Keratinocyte (primary cell): ENCODE measurements around the gene TNC. TPM values are rescaled to one million over a fixed set of nuclear protein-coding genes. Genes with fewer than 3 reads are reported as not detected.

ENCODE experiments used
- DNase-seq: peaks from one replicate; pipeline ENCODE4 v3.0.0-alpha.2; 2011; ENCODE audit warnings: low read depth, missing footprints, low spot score
- FAIRE-seq: peaks from 2 replicates; lab custom pipeline; 2011; peaks lifted over from hg19 to GRCh38; lab: Jason Lieb, UNC
- H2AFZ ChIP-seq: 2 replicates; pipeline ENCODE4 v1.6.0; 2012; ENCODE audit warnings: low read length, control low read depth, inconsistent platforms; ENCODE audit not compliant: control insufficient read depth
- H3K27ac ChIP-seq: 2 replicates; pipeline ENCODE4 v1.5.1; 2011; ENCODE audit warnings: low read length; ENCODE audit not compliant: control insufficient read depth, insufficient read depth
- H3K27me3 ChIP-seq: 3 replicates; pipeline ENCODE4 v1.6.0; 2011; ENCODE audit warnings: low read length; ENCODE audit not compliant: control insufficient read depth, insufficient read depth; ENCODE audit errors: extremely low read depth
- H3K36me3 ChIP-seq, 2 experiments: 2 replicates in 1 of 2; 3 replicates in 1 of 2; pipeline ENCODE4 v1.5.1; 2011; ENCODE audit warnings: low read length in 2 of 2, mild to moderate bottlenecking in 1 of 2; ENCODE audit not compliant: control insufficient read depth in 2 of 2, insufficient read depth in 2 of 2; ENCODE audit errors: extremely low read depth in 1 of 2
- H3K4me1 ChIP-seq: 3 replicates; pipeline ENCODE4 v1.5.1; 2011; ENCODE audit warnings: low read length; ENCODE audit not compliant: control insufficient read depth, insufficient read depth; ENCODE audit errors: extremely low read depth
- H3K4me2 ChIP-seq: 3 replicates; pipeline ENCODE4 v1.6.0; 2011; ENCODE audit warnings: low read depth, low read length; ENCODE audit not compliant: control insufficient read depth, insufficient read depth; ENCODE audit errors: extremely low read depth
- H3K4me3 ChIP-seq, 3 experiments: fragments of 200-600 bp in 1 of 3; sonication (generic) in 1 of 3; 2 replicates in 2 of 3; 3 replicates in 1 of 3; pipeline ENCODE4 v1.5.1; 2011 to 2016; ENCODE audit warnings: low read length in 3 of 3, mild to moderate bottlenecking in 3 of 3, control low read depth in 2 of 3, inconsistent platforms in 1 of 3, low read depth in 1 of 3, mixed read lengths in 1 of 3, mixed run types in 1 of 3, moderate library complexity in 1 of 3; ENCODE audit not compliant: control insufficient read depth in 2 of 3, insufficient read depth in 2 of 3; ENCODE audit errors: extremely low read depth in 1 of 3
- H3K79me2 ChIP-seq: 2 replicates; pipeline ENCODE4 v1.6.0; 2012; ENCODE audit warnings: low read length; ENCODE audit not compliant: control insufficient read depth, insufficient read depth
- H3K9ac ChIP-seq: 3 replicates; pipeline ENCODE4 v1.6.0; 2011; ENCODE audit warnings: low read length; ENCODE audit not compliant: control insufficient read depth, insufficient read depth; ENCODE audit errors: extremely low read depth
- H3K9me1 ChIP-seq: 3 replicates; pipeline ENCODE4 v1.6.0; 2011; ENCODE audit warnings: low read length; ENCODE audit not compliant: control insufficient read depth, insufficient read depth; ENCODE audit errors: extremely low read depth
- H3K9me3 ChIP-seq: 2 replicates; pipeline ENCODE4 v1.5.1; 2012; ENCODE audit warnings: low read depth, low read length; ENCODE audit not compliant: control insufficient read depth
- H4K20me1 ChIP-seq: 3 replicates; pipeline ENCODE4 v1.6.0; 2011; ENCODE audit warnings: low read length; ENCODE audit not compliant: control insufficient read depth, insufficient read depth; ENCODE audit errors: extremely low read depth
- EZH2 ChIP-seq: IDR thresholded peaks from one replicate; pipeline ENCODE4 v1.6.1; 2012; ENCODE audit warnings: inconsistent platforms, mild to moderate bottlenecking, low read length, moderate library complexity
- dilution Hi-C: fragments of 300-500 bp; cut with MboI; formaldehyde crosslinking; loops from one replicate; pipeline ENCODE4 v1.7.0; 2020; ENCODE audit warnings: low sequenced_read_pairs; ENCODE audit not compliant: extremely low pct_ligation_motif_present
- polyA plus RNA-seq, 5 experiments: library from polyadenylated mRNA; depleted of rRNA in 3 of 5; stranded (reverse) in 3 of 5; stranded (forward) in 1 of 5; unstranded in 1 of 5; fragments of >200 nt; gene quantifications; 1 replicate in 1 of 5; 2 replicates in 3 of 5; 3 replicates in 1 of 5; pipeline versions ENCODE4 v1.2.1 to v1.2.3, GENCODE V29; 2011 to 2012; ENCODE audit warnings: missing spikeins in 2 of 5, low read depth in 1 of 5, low replicate concordance in 1 of 5
- TF ChIP-seq, protein P1 (sequence below), 3 experiments: IDR thresholded peaks in 1 of 3; conservative IDR thresholded peaks in 1 of 3; optimal IDR thresholded peaks in 1 of 3; 2 replicates in 2 of 3; 3 replicates in 1 of 3; pipeline versions ENCODE3 to v1.5.1; 2011; ENCODE audit warnings: low read length in 3 of 3, mild to moderate bottlenecking in 3 of 3, moderate library complexity in 2 of 3, control low read depth in 1 of 3, inconsistent platforms in 1 of 3; ENCODE audit not compliant: insufficient read depth in 2 of 3; ENCODE audit errors: extremely low read depth in 1 of 3

The TNC gene
- polyA plus RNA-seq, 1 donor (not counting 4 experiments of a cell fraction or from before 2014, with no cell fraction given), result 58.7 TPM

DNA sequence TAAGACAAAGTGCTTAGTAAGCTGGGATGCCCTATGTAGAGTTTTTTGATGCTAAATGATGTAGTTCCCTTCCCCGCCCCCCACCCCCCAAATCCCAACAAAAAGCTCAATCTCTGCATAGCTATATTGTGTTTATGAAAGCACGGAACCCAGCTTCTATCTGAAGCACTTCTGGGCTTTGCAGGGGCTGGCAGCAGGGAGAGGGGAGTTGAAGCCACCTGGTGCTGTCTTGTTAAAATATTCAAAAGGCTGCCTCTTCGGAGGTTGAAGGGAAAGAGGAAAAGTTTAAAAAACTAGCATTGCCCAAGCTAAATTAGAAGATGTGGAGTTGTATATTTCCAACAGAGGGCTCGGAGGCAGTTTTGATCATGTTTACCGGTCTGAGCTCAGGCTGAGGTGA is 5.0 kb upstream of the TNC start:
- Histone ChIP-seq H3K9ac (no peak overlapping the region), H3K4me2 (no peak overlapping the region), H3K4me3 (no peak overlapping the region), H3K36me3 (no peaks in the 10 kb centered on the region), H2AFZ (no peak overlapping the region), H3K27ac (no peak overlapping the region), H4K20me1 (no peaks in the 10 kb centered on the region), H3K79me2 (no peaks in the 10 kb centered on the region), H3K9me3 (peaks cover 2% of the 10 kb centered on the region), H3K9me1 (no peaks in the 10 kb centered on the region), H3K27me3 (no peaks in the 10 kb centered on the region), H3K4me1 (peaks cover 40% of the 10 kb centered on the region)
- dilution Hi-C loops, result no loop called here
- DNase-seq (no peak), FAIRE-seq (no peak)
- no peak for TF ChIP-seq EZH2
- TF ChIP-seq, protein P1, sequence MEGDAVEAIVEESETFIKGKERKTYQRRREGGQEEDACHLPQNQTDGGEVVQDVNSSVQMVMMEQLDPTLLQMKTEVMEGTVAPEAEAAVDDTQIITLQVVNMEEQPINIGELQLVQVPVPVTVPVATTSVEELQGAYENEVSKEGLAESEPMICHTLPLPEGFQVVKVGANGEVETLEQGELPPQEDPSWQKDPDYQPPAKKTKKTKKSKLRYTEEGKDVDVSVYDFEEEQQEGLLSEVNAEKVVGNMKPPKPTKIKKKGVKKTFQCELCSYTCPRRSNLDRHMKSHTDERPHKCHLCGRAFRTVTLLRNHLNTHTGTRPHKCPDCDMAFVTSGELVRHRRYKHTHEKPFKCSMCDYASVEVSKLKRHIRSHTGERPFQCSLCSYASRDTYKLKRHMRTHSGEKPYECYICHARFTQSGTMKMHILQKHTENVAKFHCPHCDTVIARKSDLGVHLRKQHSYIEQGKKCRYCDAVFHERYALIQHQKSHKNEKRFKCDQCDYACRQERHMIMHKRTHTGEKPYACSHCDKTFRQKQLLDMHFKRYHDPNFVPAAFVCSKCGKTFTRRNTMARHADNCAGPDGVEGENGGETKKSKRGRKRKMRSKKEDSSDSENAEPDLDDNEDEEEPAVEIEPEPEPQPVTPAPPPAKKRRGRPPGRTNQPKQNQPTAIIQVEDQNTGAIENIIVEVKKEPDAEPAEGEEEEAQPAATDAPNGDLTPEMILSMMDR (optimal IDR thresholded peaks at IDR 0.05 in 1 of 3, IDR thresholded peaks at IDR 0.05 in 1 of 3, conservative IDR thresholded peaks at IDR 0.05 in 1 of 3; ENCODE audit: extremely low read depth in 1 of 3, insufficient read depth in 2 of 3, low read length in 3 of 3), result no peak

DNA sequence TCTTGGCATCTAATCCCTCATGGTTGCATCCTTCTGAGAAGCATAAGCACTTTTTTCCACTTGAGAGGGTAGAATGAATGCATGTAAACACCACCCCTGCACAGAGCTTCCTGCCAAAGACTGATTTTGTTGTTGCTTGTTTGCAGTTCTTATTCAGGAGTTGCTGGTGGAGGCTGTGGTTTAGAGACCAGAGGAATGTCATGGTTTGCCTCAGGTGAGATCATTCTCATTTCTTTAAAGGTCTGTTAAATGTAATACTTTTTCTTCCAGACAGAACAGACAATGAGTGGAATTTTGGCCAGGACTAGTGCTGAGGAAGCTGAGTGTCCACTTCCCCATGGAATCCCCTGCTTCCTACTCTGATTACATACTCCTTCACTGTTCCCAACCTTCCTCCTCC is 3.2 kb upstream of the TNC start:
- H3K4me2 ChIP-seq, result peak overlapping the region; percentile 64
- no peaks in the 10 kb centered on the region for H4K20me1 ChIP-seq
- H3K9me3 ChIP-seq, result peaks cover 2% of the 10 kb centered on the region
- H3K9ac ChIP-seq, result no peak overlapping the region
- no peak overlapping the region for H2AFZ ChIP-seq
- no peak overlapping the region for H3K4me3 ChIP-seq
- DNase-seq (no peak), FAIRE-seq (peak; percentile 86)
- TF ChIP-seq, protein P1 (optimal IDR thresholded peaks at IDR 0.05 in 1 of 3, IDR thresholded peaks at IDR 0.05 in 1 of 3, conservative IDR thresholded peaks at IDR 0.05 in 1 of 3; ENCODE audit: extremely low read depth in 1 of 3, insufficient read depth in 2 of 3, low read length in 3 of 3), result no peak
- H3K79me2 ChIP-seq, result no peaks in the 10 kb centered on the region
- dilution Hi-C loops, result no loop called here
- peaks cover 42% of the 10 kb centered on the region for H3K4me1 ChIP-seq
- no peaks in the 10 kb centered on the region for H3K36me3 ChIP-seq
- H3K27me3 ChIP-seq, result no peaks in the 10 kb centered on the region
- H3K9me1 ChIP-seq, result no peaks in the 10 kb centered on the region
- H3K27ac ChIP-seq, result no peak overlapping the region
